Muscle layer of duodenum (tissue), 2 donors: ENCODE results near the gene TREM1.
"Not testable (repeated sequence)": the region's sequence is repeated elsewhere in the genome, so short reads cannot be mapped to it uniquely, and the experiment has no call there.

ENCODE experiments used
- H3K27ac ChIP-seq: one replicate; pipeline ENCODE4 v1.7.0; 2013; ENCODE audit warnings: mild to moderate bottlenecking, low read length
- H3K27me3 ChIP-seq: one replicate; pipeline ENCODE4 v1.7.0; 2013; ENCODE audit warnings: low read depth, mild to moderate bottlenecking, control low read depth, low read length
- H3K36me3 ChIP-seq, 2 donors: one replicate each; pipeline ENCODE4 v1.7.0; 2013; ENCODE audit warnings: low read length in 2 of 2, control low read depth in 1 of 2, mild to moderate bottlenecking in 1 of 2; ENCODE audit not compliant: insufficient read depth in 2 of 2, control insufficient read depth in 1 of 2
- H3K4me1 ChIP-seq, 2 donors: one replicate each; pipeline ENCODE4 v1.7.0; 2013; ENCODE audit warnings: low read length in 2 of 2, mild to moderate bottlenecking in 2 of 2, control low read depth in 1 of 2, moderate library complexity in 1 of 2; ENCODE audit not compliant: insufficient read depth in 2 of 2, control insufficient read depth in 1 of 2
- H3K4me3 ChIP-seq, 2 donors: one replicate each; pipeline ENCODE4 v1.7.0; 2013; ENCODE audit warnings: low read length in 2 of 2, low read depth in 1 of 2, mild to moderate bottlenecking in 1 of 2
- H3K9me3 ChIP-seq, 2 donors: one replicate each; pipeline ENCODE4 v1.7.0; 2013; ENCODE audit warnings: low read length in 2 of 2, control low read depth in 1 of 2, mild to moderate bottlenecking in 1 of 2; ENCODE audit not compliant: control insufficient read depth in 1 of 2
- donor health status: healthy.

Gene TREM1

DNA sequence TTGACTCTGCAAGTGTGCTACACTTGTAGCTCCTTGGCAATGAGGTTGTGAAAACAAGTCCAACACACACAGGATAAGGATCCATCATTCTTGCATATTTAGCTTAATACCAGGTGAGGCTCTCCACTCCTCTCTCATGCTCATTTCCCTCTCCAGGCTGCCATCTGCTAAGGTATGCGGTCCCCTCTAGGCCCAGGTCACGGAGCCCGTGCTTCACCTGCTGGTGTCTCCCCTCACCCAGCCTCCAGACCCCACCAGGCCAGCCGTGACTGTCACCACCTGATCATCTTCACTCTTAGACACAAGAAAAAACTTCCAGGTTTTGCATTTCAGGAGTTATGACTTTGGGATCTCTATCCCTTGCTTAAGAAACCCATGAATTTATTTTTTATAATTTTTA is 34.7 kb upstream of the TREM1 start:
- H3K36me3 ChIP-seq: no peaks in the 10 kb centered on the region
- H3K27me3 ChIP-seq: peaks cover 7% of the 10 kb centered on the region

DNA sequence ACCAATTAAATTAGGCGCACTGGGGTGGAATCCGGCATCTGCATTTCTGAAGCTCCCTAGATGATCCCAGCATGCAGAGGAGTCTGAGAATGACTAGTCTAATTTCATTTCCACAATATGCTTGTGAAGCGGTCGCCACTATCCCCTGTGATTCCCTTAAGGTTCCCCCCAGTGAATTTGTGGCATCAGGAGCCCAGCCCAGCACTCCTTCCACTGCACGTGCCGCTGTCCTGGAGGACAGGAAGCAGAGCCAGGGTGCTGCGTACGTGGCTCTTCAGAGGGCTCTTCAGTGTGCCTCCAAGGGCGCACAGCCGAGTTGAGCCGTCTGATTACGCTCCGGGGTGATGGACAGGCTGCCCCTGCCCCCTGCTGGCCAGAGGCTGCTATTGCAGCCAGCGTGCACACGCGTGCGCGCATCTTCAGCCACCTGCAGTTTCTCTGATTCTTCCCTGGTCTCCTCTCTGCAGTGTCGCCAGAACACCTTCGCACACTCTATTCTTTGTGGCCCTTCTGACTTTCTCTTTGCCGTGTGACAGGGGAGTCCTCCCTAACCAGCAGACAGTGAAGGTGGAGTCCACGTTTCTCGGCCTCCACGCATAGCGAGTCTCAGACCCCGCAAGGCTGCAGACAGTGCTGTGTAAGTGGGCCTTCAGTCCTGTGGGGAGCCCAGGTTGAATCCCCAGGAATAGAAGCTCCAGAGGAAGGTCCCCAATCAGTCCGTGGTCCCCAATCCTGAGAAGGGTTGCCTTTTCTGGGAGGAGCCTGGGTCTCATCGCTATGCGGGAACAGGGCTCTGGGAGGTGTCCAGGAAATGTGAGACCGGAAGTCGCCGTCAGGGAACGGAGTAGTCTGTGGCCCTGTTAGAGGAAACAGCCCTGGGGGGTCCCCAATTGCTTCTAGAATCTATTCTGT is 32.4 kb upstream of the TREM1 start:
- Histone ChIP-seq H3K36me3 (no peaks in the 10 kb centered on the region), H3K27ac (no peak overlapping the region), H3K4me3 (peak overlapping the region; percentile 31 to 42), H3K9me3 (no peaks in the 10 kb centered on the region), H3K4me1 (no peaks in the 10 kb centered on the region), H3K27me3 (peaks cover 7% of the 10 kb centered on the region)

More for the DNA sequence above, 34.7 kb upstream of the TREM1 start:
- Histone ChIP-seq H3K9me3 (no peaks in the 10 kb centered on the region), H3K4me1 (no peaks in the 10 kb centered on the region), H3K27ac (no peak overlapping the region), H3K4me3 (no peak overlapping the region)

DNA sequence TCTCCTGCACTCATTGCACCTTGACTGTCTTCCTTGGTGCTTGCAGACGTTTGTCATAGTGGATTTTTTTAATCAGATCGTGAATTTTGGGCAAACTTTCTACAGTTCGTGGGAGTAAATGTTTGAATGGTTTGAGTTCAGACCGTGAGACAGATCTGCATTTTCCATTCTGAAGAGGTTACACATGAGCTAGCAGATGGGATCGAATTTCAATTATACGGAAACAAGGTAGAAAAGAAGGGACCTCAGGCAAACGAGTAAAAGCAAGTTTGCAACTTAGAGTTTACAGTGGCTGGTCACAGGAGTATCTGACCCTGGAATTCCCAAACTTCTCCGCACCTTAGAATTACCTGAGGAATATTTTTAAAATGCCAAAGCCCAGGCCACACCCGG is 31.8 kb upstream of the TREM1 start:
- Histone ChIP-seq H3K36me3 (no peaks in the 10 kb centered on the region), H3K4me1 (no peaks in the 10 kb centered on the region), H3K4me3 (peak overlapping the region in 1 of 2 donors; percentile 42), H3K27ac (no peak overlapping the region), H3K27me3 (peaks cover 7% of the 10 kb centered on the region), H3K9me3 (no peaks in the 10 kb centered on the region)

DNA sequence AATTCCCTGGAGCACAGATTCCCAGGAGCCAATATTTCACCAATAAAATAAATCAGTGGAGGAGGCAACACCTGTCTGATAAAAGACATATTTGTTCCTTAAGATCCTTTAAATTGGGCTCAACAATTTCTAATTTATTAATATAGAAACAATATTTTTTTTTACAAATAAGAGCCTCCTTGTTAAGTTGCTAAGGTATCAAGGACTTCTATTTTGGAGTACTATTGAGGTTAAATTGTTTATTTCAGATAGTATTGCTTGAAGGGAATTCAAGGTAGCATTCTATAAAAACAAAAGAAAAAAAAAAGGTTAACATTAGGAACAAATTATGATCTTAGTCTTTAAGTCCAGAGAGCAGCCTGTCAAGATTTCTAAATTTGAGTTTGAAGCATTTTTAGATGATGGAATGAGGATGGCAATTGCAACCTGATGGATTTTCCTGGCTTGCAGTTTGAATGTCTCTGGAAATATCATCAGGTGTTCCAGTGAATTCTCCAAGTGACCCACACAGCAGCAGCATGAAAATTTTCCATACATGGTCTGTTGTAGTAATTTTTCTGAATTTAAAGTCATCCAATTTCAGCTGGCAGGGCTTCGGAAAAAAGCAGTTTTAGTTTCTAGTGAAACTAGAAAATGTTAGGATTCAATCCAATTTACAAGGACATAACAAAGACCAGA is 29.6 kb upstream of the TREM1 start:
- H3K4me3 ChIP-seq: no peak overlapping the region
- H3K36me3 ChIP-seq: no peaks in the 10 kb centered on the region
- no peak overlapping the region for H3K27ac ChIP-seq
- peaks cover 7% of the 10 kb centered on the region for H3K27me3 ChIP-seq
- H3K4me1 ChIP-seq: no peaks in the 10 kb centered on the region
- no peaks in the 10 kb centered on the region for H3K9me3 ChIP-seq

DNA sequence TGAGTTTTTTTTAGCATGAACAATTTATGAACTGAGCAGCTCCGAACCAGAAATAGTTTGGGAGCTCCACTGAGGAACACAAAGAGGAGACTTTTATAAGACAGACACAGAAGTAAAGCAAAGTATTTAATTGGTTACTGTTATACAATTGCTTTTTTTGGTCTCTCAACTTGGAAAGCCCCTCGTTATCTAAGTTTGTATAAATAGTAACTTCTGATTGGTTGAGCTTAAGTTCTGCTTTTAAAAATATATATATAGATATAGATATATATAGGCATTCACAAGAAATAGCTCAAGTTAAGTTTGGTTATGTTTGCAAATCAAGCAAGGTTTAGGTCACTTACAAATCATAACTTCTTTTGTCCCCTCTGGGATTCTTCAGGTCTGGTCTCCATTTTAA is 28.7 kb upstream of the TREM1 start:
- Histone ChIP-seq H3K36me3 (no peaks in the 10 kb centered on the region), H3K27ac (no peak overlapping the region), H3K27me3 (peaks cover 9% of the 10 kb centered on the region), H3K9me3 (no peaks in the 10 kb centered on the region), H3K4me1 (no peaks in the 10 kb centered on the region), H3K4me3 (no peak overlapping the region)

DNA sequence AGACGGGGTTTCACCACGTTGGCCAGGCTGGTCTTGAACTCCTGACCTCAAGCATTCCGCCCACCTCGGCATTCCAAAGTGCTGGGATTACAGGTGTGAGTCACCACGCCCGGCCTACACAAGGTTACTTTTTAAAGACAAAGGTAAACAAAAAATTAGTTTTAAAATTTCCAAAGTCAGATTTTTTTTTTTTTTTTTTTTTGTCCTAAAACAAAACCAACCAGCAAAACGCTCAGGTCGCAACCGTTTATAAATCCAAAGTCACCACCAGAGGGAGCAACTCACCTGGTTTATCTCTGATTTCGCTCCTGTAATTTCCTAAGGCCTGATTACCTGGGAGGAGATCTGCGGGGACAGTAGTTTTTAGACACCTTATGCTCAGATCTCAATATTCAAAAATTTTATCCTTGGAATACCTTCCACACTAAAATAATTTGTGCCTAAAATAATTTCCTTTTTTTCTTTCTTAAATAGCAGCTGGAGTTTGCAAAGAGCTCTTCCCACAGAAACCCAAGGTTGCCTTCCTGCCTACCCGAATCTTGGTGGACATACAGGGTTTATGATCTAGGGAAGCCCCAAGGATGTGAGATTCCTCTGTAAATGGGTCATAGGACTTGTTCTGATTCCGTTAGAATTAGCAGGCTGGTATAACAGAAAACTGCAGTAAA is 19.8 kb upstream of the TREM1 start:
- H3K36me3 ChIP-seq: no peaks in the 10 kb centered on the region
- H3K9me3 ChIP-seq: no peaks in the 10 kb centered on the region
- no peaks in the 10 kb centered on the region for H3K4me1 ChIP-seq
- H3K4me3 ChIP-seq: no peak overlapping the region
- H3K27me3 ChIP-seq: peaks cover 7% of the 10 kb centered on the region
- no peak overlapping the region for H3K27ac ChIP-seq

DNA sequence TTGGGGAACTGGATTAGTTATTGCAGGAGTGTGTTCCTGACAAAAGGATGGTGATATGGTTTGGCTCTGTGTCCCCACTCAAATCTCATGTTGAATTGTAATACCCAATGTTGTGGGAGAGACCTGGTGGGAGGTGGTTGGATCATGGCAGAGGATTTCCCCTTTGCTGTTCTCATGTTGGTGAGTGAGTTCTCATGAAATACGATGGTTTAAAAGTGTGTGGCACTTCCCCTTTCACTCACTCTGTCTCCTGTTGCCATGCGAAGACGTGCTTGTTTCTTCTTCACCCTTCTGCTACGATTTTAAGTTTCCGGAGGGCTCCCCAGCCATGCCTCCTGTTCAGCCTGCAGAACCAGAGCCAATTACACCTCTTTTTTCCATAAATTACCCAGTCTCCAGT is 16.2 kb upstream of the TREM1 start:
- Histone ChIP-seq H3K27ac (no peak overlapping the region), H3K36me3 (no peaks in the 10 kb centered on the region), H3K9me3 (peaks cover 0 to 3% of the 10 kb centered on the region in 2 donors), H3K4me1 (no peaks in the 10 kb centered on the region), H3K27me3 (no peaks in the 10 kb centered on the region), H3K4me3 (no peak overlapping the region)

DNA sequence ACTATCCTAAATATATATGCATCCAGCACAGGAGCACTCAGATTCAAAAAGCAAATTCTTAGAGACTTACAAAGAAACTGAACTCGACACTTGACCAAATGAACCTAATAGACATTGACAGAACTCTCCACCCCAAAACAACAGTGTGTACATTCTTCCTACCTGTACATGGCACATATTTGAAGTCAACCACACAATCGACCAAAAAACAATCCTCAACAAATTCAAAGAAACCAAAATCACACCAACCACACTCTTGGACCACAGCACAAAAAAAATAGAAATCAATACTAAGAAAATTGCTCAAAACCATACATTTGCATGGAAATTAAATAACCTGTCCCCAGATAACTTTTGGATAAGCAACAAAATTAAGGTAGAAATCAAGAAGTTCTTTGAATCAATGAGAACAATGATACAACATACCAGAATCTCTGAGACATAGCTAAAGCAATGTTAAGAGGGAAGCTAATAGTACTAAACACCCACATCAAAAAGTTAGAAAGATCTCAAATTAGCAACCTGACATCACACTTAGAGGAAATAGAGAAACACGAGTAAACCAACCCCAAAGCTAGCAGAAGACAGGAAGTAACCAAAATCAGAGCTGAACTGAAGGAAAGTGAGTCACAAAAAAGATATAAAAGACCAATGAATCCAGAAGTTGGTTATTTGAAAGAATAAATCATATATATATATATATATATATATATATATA is 12.5 kb upstream of the TREM1 start:
- H3K36me3 ChIP-seq: no peaks in the 10 kb centered on the region
- H3K27me3 ChIP-seq: no peaks in the 10 kb centered on the region
- no peak overlapping the region for H3K27ac ChIP-seq
- H3K4me3 ChIP-seq: no peak overlapping the region
- no peaks in the 10 kb centered on the region for H3K4me1 ChIP-seq
- H3K9me3 ChIP-seq: peaks cover 0 to 3% of the 10 kb centered on the region in 2 donors

DNA sequence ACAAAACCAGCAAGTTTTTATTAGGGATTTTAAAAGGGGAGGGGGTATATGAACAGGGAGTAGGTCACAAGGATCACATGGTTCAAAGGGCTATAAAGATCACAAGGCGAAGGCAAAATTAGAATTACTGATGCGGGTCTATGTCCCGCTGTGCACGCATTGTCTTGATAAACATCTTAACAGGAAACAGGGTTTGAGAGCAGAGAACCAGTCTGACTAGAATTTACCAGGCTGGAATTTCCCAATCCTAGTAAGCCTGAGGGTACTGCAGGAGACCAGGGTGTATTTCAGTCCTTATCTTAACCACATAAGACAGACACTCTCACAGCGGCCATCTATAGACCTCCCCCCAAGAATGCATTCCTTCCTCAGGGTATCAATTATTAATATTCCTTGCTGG is 10.8 kb upstream of the TREM1 start:
- H3K4me3 ChIP-seq, H3K9me3 ChIP-seq, H3K36me3 ChIP-seq, H3K27me3 ChIP-seq, H3K27ac ChIP-seq, H3K4me1 ChIP-seq: not testable (repeated sequence)

DNA sequence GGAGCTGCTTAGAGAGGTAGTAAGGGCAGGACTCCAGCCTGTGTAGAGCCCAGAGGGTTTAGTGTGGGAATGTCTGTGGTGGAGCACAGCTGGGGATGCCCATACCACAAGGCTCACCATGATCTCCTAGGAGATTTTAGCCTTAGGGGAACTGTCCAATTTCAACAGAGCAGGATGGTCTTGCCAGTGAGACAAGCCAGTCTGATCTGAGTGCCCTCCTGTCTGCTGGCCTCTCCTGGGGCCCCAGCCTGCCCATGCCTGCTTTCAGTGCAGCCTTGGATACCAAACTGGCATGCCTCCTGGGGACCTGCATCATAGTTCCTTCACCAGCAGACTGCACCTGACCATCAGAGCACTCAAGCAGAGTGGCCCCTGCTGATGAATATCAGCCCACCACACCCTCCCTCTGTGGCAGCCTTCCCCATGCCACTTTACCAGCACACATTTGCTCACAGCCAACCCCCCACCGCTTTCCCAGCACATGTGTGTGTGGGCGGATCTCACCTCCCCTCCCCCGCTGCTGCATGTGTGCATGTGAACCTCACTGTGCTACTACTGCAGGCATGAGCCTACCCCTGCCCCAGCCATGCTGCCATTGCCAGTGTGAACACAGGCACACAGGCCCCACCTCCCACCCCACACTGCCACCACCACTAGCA is 7.9 kb upstream of the TREM1 start:
- Histone ChIP-seq H3K36me3 (no peaks in the 10 kb centered on the region), H3K27ac (no peak overlapping the region), H3K4me3 (no peak overlapping the region)

More for the DNA sequence above, 7.9 kb upstream of the TREM1 start:
- no peaks in the 10 kb centered on the region for H3K4me1 ChIP-seq
- H3K27me3 ChIP-seq: no peaks in the 10 kb centered on the region
- no peaks in the 10 kb centered on the region for H3K9me3 ChIP-seq
